Prostate gland (tissue), 2 donors: ENCODE data around the gene NPBWR2.

Experiments
- POLR2A ChIP-seq: fragments of 450-650 bp; IDR thresholded peaks from one replicate; pipeline ENCODE4 v1.6.1; 2016; ENCODE audit warnings: antibody characterized with exemption, mild to moderate bottlenecking
- TF ChIP-seq, protein P1 (sequence below), 4 experiments: fragments of 200-600 bp in 2 of 4; fragments of 450-650 bp in 2 of 4; sonication (generic) in 2 of 4; IDR thresholded peaks; 1 replicate in 3 of 4; 2 replicates in 1 of 4; pipeline ENCODE4 v1.5.1; 2016 to 2019; ENCODE audit warnings: antibody characterized with exemption in 4 of 4, mild to moderate bottlenecking in 2 of 4, moderate library complexity in 2 of 4

DNA sequence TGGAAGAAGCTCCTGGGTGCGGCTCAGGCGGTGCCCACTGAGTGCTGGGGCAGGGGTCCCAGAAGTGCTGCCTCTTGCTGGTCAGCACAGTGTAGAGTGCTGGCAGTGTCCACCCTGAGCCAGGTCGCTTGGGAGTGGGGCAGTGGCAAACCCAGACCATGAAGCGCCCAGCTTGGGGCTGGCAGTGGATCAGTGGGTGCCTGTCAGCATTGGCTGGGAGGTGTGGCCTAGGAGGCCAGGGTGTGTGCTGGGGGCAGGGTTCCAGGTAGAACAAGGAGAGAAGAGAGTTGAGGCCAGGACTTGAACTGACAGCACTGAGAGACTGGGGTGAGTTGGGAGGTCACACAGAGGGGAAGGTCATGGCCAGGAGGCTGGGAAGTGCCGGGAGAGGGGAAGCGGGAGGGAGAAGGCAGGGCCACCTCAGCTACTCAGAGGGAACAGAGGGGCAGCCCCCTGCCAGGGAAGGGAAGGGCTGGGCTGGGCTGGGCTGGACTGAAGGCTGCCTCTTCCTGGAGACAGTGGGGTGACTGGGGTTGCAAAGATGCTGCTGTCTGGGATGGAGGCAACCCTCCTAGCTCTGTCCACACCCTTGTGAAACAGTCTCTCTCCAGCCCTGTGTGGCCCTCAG lies 40.2 kb downstream of the NPBWR2 start:
- TF ChIP-seq, protein P1, sequence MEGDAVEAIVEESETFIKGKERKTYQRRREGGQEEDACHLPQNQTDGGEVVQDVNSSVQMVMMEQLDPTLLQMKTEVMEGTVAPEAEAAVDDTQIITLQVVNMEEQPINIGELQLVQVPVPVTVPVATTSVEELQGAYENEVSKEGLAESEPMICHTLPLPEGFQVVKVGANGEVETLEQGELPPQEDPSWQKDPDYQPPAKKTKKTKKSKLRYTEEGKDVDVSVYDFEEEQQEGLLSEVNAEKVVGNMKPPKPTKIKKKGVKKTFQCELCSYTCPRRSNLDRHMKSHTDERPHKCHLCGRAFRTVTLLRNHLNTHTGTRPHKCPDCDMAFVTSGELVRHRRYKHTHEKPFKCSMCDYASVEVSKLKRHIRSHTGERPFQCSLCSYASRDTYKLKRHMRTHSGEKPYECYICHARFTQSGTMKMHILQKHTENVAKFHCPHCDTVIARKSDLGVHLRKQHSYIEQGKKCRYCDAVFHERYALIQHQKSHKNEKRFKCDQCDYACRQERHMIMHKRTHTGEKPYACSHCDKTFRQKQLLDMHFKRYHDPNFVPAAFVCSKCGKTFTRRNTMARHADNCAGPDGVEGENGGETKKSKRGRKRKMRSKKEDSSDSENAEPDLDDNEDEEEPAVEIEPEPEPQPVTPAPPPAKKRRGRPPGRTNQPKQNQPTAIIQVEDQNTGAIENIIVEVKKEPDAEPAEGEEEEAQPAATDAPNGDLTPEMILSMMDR (IDR thresholded peaks at IDR 0.05) = no peak
- TF ChIP-seq POLR2A = no peak
